ENCODE measurements around the gene SREK1. TPM values are rescaled to one million over a fixed set of nuclear protein-coding genes. Genes with fewer than 3 reads are reported as not detected.

Gene SREK1
- 10 to 100 TPM; 51.4 to 57.5 TPM for total RNA-seq

- peak within 1 kb of the TSS; percentile 68 for H3K4me3 ChIP-seq
- TF ChIP-seq CTCF (IDR thresholded peaks at IDR 0.05): no peak
- H3K4me1 ChIP-seq: peaks cover 3% of the 10 kb centered on the region
- H3K9ac ChIP-seq (ENCODE audit: low read depth in 2 of 2, low read length in 2 of 2): peak within 1 kb of the TSS; percentile 91 to 93
- peak; percentile 92 for DNase-seq
- intact Hi-C loops (cut with DNase I): loop anchor here (10.0 kb wide), 1 partner anchor 419 kb away; the partner anchor contains the start of genes NLN and SGTB
- H3K9me3 ChIP-seq: no peaks in the 10 kb centered on the region
- no peaks in the 10 kb centered on the region for H3K36me3 ChIP-seq
- peak within 1 kb of the TSS; percentile 100 for H3K27ac ChIP-seq
- no peaks in the 10 kb centered on the region for H3K27me3 ChIP-seq
These were observed at the start of gene SREK1 for GRCh38 chr5:66144074-66144833. Gene SREK1 (plus strand): TSS chr5:66144300. CDS start chr5:66144377, 77 bp downstream.

GRCh38 chr5:66100851-66101250, 43.2 kb upstream of the SREK1 start:
- no peak for DNase-seq
- intact Hi-C loops (cut with DNase I): no loop called here
- no peak for TF ChIP-seq CTCF (IDR thresholded peaks at IDR 0.05)
- H3K27me3 ChIP-seq: no peaks in the 10 kb centered on the region
- no peaks in the 10 kb centered on the region for H3K4me1 ChIP-seq
- no peak overlapping the region for H3K4me3 ChIP-seq
- H3K27ac ChIP-seq: no peak overlapping the region
- H3K36me3 ChIP-seq: no peaks in the 10 kb centered on the region
- H3K9me3 ChIP-seq: no peaks in the 10 kb centered on the region
- H3K9ac ChIP-seq (ENCODE audit: low read depth in 2 of 2, low read length in 2 of 2): no peak overlapping the region

GRCh38 chr5:66113160-66113559, 30.9 kb upstream of the SREK1 start:
- Histone ChIP-seq H3K36me3 (no peaks in the 10 kb centered on the region), H3K27ac (no peak overlapping the region), H3K9ac (ENCODE audit: low read depth in 2 of 2, low read length in 2 of 2) (no peak overlapping the region), H3K4me1 (no peaks in the 10 kb centered on the region), H3K9me3 (no peaks in the 10 kb centered on the region), H3K4me3 (no peak overlapping the region), H3K27me3 (no peaks in the 10 kb centered on the region)
- TF ChIP-seq CTCF (IDR thresholded peaks at IDR 0.05): no peak
- DNase-seq: no peak
- intact Hi-C loops (cut with DNase I): no loop called here

- TF ChIP-seq CTCF (IDR thresholded peaks at IDR 0.05): no peak
- Histone ChIP-seq H3K9me3 (no peaks in the 10 kb centered on the region), H3K4me3 (no peak overlapping the region), H3K36me3 (no peaks in the 10 kb centered on the region), H3K27ac (no peak overlapping the region), H3K27me3 (no peaks in the 10 kb centered on the region), H3K9ac (ENCODE audit: low read depth in 2 of 2, low read length in 2 of 2) (no peak overlapping the region), H3K4me1 (no peaks in the 10 kb centered on the region)
- no peak for DNase-seq
- intact Hi-C loops (cut with DNase I): no loop called here
These were observed 25.8 kb upstream of the SREK1 start for GRCh38 chr5:66118304-66118703.

GRCh38 chr5:66122379-66123034, 21.6 kb upstream of the SREK1 start:
- Histone ChIP-seq H3K27ac (no peak overlapping the region), H3K9me3 (no peaks in the 10 kb centered on the region), H3K36me3 (no peaks in the 10 kb centered on the region), H3K27me3 (no peaks in the 10 kb centered on the region), H3K4me3 (no peak overlapping the region), H3K4me1 (no peaks in the 10 kb centered on the region), H3K9ac (ENCODE audit: low read depth in 2 of 2, low read length in 2 of 2) (no peak overlapping the region)
- intact Hi-C loops (cut with DNase I): no loop called here
- DNase-seq: no peak
- no peak for TF ChIP-seq CTCF (IDR thresholded peaks at IDR 0.05)

Data from colonic mucosa (tissue), 4 donors.